Endothelial cell of umbilical vein (primary cell): ENCODE measurements around the gene ESAM. TPM values are rescaled to one million over a fixed set of nuclear protein-coding genes. Genes with fewer than 3 reads are reported as not detected.

Experiments used
- BruUV-seq: library from RNA; stranded (reverse); fragments of 400-500 nt; replicated peaks from 2 replicates; lab custom pipeline; 2021; lab: Mats Ljungman, UMichigan
- CTCF ChIA-PET: fragments of 300-600, 350-600 bp; sonication (Branson Sonifier 250); formaldehyde crosslinking; loops from one replicate; lab custom pipeline; 2021; ENCODE audit warnings: antibody characterized with exemption, inconsistent platforms; lab: Charles Lee
- POLR2A ChIA-PET: fragments of 300-600, 350-600 bp; sonication (Branson Sonifier 250); formaldehyde crosslinking; loops from one replicate; lab custom pipeline; 2021; ENCODE audit warnings: antibody characterized with exemption, inconsistent platforms; lab: Charles Lee
- DNase-seq: peaks from one replicate; pipeline ENCODE4 v3.0.0-alpha.2; 2011; ENCODE audit warnings: low read depth, low spot score
- FAIRE-seq: peaks from 2 replicates; lab custom pipeline; 2011; peaks lifted over from hg19 to GRCh38; lab: Jason Lieb, UNC
- H2AFZ ChIP-seq: 2 replicates; pipeline ENCODE4 v1.6.0; 2012; ENCODE audit warnings: low read depth, low read length, control low read depth, inconsistent platforms
- H3K27ac ChIP-seq: 2 replicates; pipeline ENCODE4 v1.5.1; 2011; ENCODE audit warnings: low read depth, mild to moderate bottlenecking, control low read depth, low read length, moderate library complexity; ENCODE audit not compliant: insufficient read depth
- H3K27me3 ChIP-seq, 2 experiments: 2 replicates each; pipeline versions ENCODE4 v1.6.0 to v1.6.1; 2011; ENCODE audit warnings: low read length in 2 of 2, mixed read lengths in 1 of 2; ENCODE audit not compliant: control insufficient read depth in 2 of 2, insufficient read depth in 2 of 2
- H3K36me3 ChIP-seq, 2 experiments: 2 replicates in 1 of 2; 3 replicates in 1 of 2; pipeline ENCODE4 v1.5.1; 2011; ENCODE audit warnings: low read length in 2 of 2, mild to moderate bottlenecking in 1 of 2, moderate library complexity in 1 of 2; ENCODE audit not compliant: control insufficient read depth in 2 of 2, insufficient read depth in 2 of 2; ENCODE audit errors: extremely low read depth in 1 of 2
- H3K4me1 ChIP-seq: 3 replicates; pipeline ENCODE4 v1.5.1; 2011; ENCODE audit warnings: mild to moderate bottlenecking, low read length; ENCODE audit not compliant: control insufficient read depth, insufficient read depth; ENCODE audit errors: extremely low read depth
- H3K4me2 ChIP-seq: 2 replicates; pipeline ENCODE4 v1.6.1; 2011; ENCODE audit warnings: low read length, control low read depth, mixed read lengths; ENCODE audit not compliant: insufficient read depth
- H3K4me3 ChIP-seq, 3 experiments: fragments of 200-600 bp in 1 of 3; sonication (generic), shearing (Covaris generic) in 1 of 3; replicated peaks in 1 of 3; 2 replicates each; pipeline ENCODE4 v1.5.1; 2011 to 2016; ENCODE audit warnings: control low read depth in 3 of 3, low read length in 3 of 3, mild to moderate bottlenecking in 2 of 3, inconsistent platforms in 1 of 3, low read depth in 1 of 3, moderate library complexity in 1 of 3; ENCODE audit not compliant: insufficient read depth in 1 of 3
- H3K79me2 ChIP-seq: 2 replicates; pipeline ENCODE4 v1.6.0; 2012; ENCODE audit warnings: low read length, inconsistent platforms; ENCODE audit not compliant: control insufficient read depth, insufficient read depth
- H3K9ac ChIP-seq: replicated peaks from 2 replicates; pipeline ENCODE3; 2011; ENCODE audit warnings: low read length, control low read depth; ENCODE audit not compliant: insufficient read depth; ENCODE audit errors: extremely low read depth
- H3K9me1 ChIP-seq: replicated peaks from 3 replicates; pipeline ENCODE4 v1.6.0; 2011; ENCODE audit warnings: mild to moderate bottlenecking, low read length; ENCODE audit not compliant: control insufficient read depth, insufficient read depth; ENCODE audit errors: extremely low read depth
- H3K9me3 ChIP-seq: replicated peaks from 2 replicates; pipeline ENCODE4 v1.5.1; 2012; ENCODE audit warnings: low read length, inconsistent platforms; ENCODE audit not compliant: control insufficient read depth, insufficient read depth
- H4K20me1 ChIP-seq: replicated peaks from 2 replicates; pipeline ENCODE3; 2011; ENCODE audit warnings: mild to moderate bottlenecking, low read length; ENCODE audit not compliant: control insufficient read depth, insufficient read depth; ENCODE audit errors: extremely low read depth
- CTCF ChIP-seq, 2 donors: IDR thresholded peaks; 1 replicate in 1 of 2; 2 replicates in 1 of 2; pipeline ENCODE4 v1.5.1; 2011; ENCODE audit warnings: low read length in 2 of 2, mild to moderate bottlenecking in 2 of 2, moderate library complexity in 2 of 2, control low read depth in 1 of 2, inconsistent platforms in 1 of 2, low read depth in 1 of 2; ENCODE audit not compliant: insufficient read depth in 1 of 2; ENCODE audit errors: extremely low read depth in 1 of 2
- EZH2 ChIP-seq: IDR thresholded peaks from 2 replicates; pipeline ENCODE4 v1.6.1; 2012; ENCODE audit warnings: borderline replicate concordance, low read depth, mild to moderate bottlenecking, moderate library complexity, low read length, inconsistent platforms; ENCODE audit not compliant: severe bottlenecking
- FOS ChIP-seq: IDR thresholded peaks from 2 replicates; pipeline ENCODE4 v1.6.1; 2011; ENCODE audit warnings: mild to moderate bottlenecking, low read length, moderate library complexity, borderline replicate concordance; ENCODE audit not compliant: insufficient read depth
- GATA2 ChIP-seq: IDR thresholded peaks from 2 replicates; pipeline ENCODE4 v1.7.0; 2011; ENCODE audit warnings: low read depth, mild to moderate bottlenecking, moderate library complexity, mixed read lengths, low read length; ENCODE audit not compliant: insufficient read length, insufficient read depth
- JUN ChIP-seq: IDR thresholded peaks from 2 replicates; pipeline ENCODE4 v1.6.1; 2011; ENCODE audit warnings: borderline replicate concordance, low read depth; ENCODE audit not compliant: insufficient read length, insufficient read depth
- MAX ChIP-seq: IDR thresholded peaks from 2 replicates; pipeline ENCODE4 v1.6.1; 2011; ENCODE audit not compliant: insufficient read depth, insufficient read length
- MYC ChIP-seq: IDR thresholded peaks from one replicate; pipeline ENCODE4 v1.6.1; 2011; ENCODE audit warnings: mild to moderate bottlenecking, low read depth, low read length
- POLR2A ChIP-seq: IDR thresholded peaks from 2 replicates; pipeline ENCODE4 v1.6.1; 2012; ENCODE audit warnings: low read depth, mild to moderate bottlenecking, control low read depth, low read length
- POLR2AphosphoS5 ChIP-seq: IDR thresholded peaks from 2 replicates; pipeline ENCODE4 v1.6.1; 2012; ENCODE audit warnings: low read depth, mild to moderate bottlenecking, control low read depth, low read length, moderate library complexity; ENCODE audit not compliant: insufficient read depth
- dilution Hi-C: fragments of 300-500 bp; cut with MboI; formaldehyde crosslinking; loops from one replicate; pipeline ENCODE4 v1.15.0; 2019; ENCODE audit warnings: low sequenced_read_pairs; ENCODE audit not compliant: extremely low pct_ligation_motif_present
- intact Hi-C: fragments of 100-400 bp; cut with micrococcal nuclease; formaldehyde crosslinking; loops from one replicate; pipeline ENCODE4 v1.10.0; 2022
- polyA plus RNA-seq, 4 experiments: library from polyadenylated mRNA; depleted of rRNA in 3 of 4; stranded (reverse) in 3 of 4; unstranded in 1 of 4; fragments of >200 nt; gene quantifications; 2 replicates each; pipeline versions ENCODE4 v1.2.1 to v1.2.3, GENCODE V29; 2011 to 2012; ENCODE audit warnings: missing spikeins in 1 of 4
- total RNA-seq: library from RNA; stranded (reverse); gene quantifications from 2 replicates; pipeline ENCODE4 v1.2.3, GENCODE V29; 2021

The ESAM gene
- total and polyA plus RNA-seq, 2 donors (not counting 3 experiments of a cell fraction or from before 2014, with no cell fraction given): 273 to 383 TPM

- DNase-seq (peak; percentile 88), FAIRE-seq (peak; percentile 99)
- Histone ChIP-seq H3K27me3 (no peaks in the 10 kb centered on the region), H2AFZ (no peak overlapping the region), H3K27ac (peak overlapping the region; percentile 72), H3K9ac (peak overlapping the region; percentile 37), H3K4me1 (peaks cover 47% of the 10 kb centered on the region), H3K36me3 (peaks cover 8 to 12% of the 10 kb centered on the region in 2 experiments), H4K20me1 (no peaks in the 10 kb centered on the region), H3K9me1 (no peaks in the 10 kb centered on the region), H3K4me2 (peak overlapping the region; percentile 26), H3K4me3 (no peak overlapping the region), H3K9me3 (no peaks in the 10 kb centered on the region), H3K79me2 (no peaks in the 10 kb centered on the region)
- intact Hi-C loops (loop anchor here (1.0 kb wide), 1 partner anchor 11 kb away; no protein-coding TSS in a partner anchor), dilution Hi-C loops (no loop called here)
- TF ChIP-seq POLR2AphosphoS5 (peak; percentile 84), MYC (peak; percentile 32), MAX (no peak), CTCF (IDR thresholded peaks at IDR 0.05; ENCODE audit: extremely low read depth in 1 of 2, insufficient read depth in 1 of 2, low read depth in 1 of 2, low read length in 2 of 2) (no peak), JUN (peak; percentile 63), EZH2 (no peak), POLR2A (peak; percentile 16), GATA2 (peak; percentile 41), FOS (peak; percentile 88)
- BruUV-seq: no TSS peak
- ChIA-PET POLR2A (interaction anchor here (0.9 to 5.0 kb wide), 3 partner anchors 10 to 79 kb away, joined by 3 to 67 read pairs (median 6); no protein-coding TSS in a partner anchor), CTCF (interaction anchor here (0.9 to 16.9 kb wide), 12 partner anchors 9 to 127 kb away, joined by 3 to 301 read pairs (median 6); partner anchors contain the start of genes ESAM, NRGN, SIAE and SPA17)
Measured at GRCh38 chr11:124748481-124749343, 13.4 kb downstream of the ESAM start.
